Body of pancreas (tissue), 4 donors: Measurements from ENCODE around the gene TTC3. TPM values are rescaled to one million over a fixed set of nuclear protein-coding genes. Genes with fewer than 3 reads are reported as not detected.

Source experiments
- ATAC-seq: fragments of 150-250 bp; one replicate; pipeline ENCODE4 v1.9.1; 2016
- DNase-seq, 4 donors: peaks; one replicate each; pipeline ENCODE4 v3.0.0-alpha.2; 2019
- H3K27ac ChIP-seq, 4 donors: fragments of 200-600 bp; sonication (generic); 1 replicate in 3 of 4; 2 replicates in 1 of 4; pipeline versions ENCODE4 v1.5.1 to v1.6.1; 2016 to 2019; ENCODE audit warnings: mild to moderate bottlenecking in 1 of 4, mixed read lengths in 1 of 4, moderate library complexity in 1 of 4
- H3K27me3 ChIP-seq, 2 donors: fragments of 200-600 bp; sonication (generic); one replicate each; pipeline ENCODE4 v1.6.0; 2016; ENCODE audit warnings: mild to moderate bottlenecking in 1 of 2
- H3K36me3 ChIP-seq, 2 donors: fragments of 200-600 bp; sonication (generic); replicated peaks in 1 of 2; 2 replicates each; pipeline ENCODE4 v1.5.1; 2016; ENCODE audit warnings: low read depth in 2 of 2; ENCODE audit not compliant: insufficient read depth in 1 of 2
- H3K4me1 ChIP-seq: fragments of 200-600 bp; sonication (generic); one replicate; pipeline ENCODE4 v1.6.0; 2016
- H3K4me3 ChIP-seq, 2 donors: fragments of 200-600 bp; sonication (generic); 1 replicate in 1 of 2; 2 replicates in 1 of 2; pipeline ENCODE4 v1.5.1; 2016 to 2019
- H3K9me3 ChIP-seq, 3 donors: fragments of 200-600 bp; sonication (generic); 1 replicate in 2 of 3; 2 replicates in 1 of 3; pipeline ENCODE4 v1.5.1; 2016
- POLR2A ChIP-seq, 3 donors: fragments of 450-650 bp; IDR thresholded peaks; one replicate each; pipeline ENCODE4 v1.6.1; 2016; ENCODE audit warnings: antibody characterized with exemption in 3 of 3, mild to moderate bottlenecking in 2 of 3
- WGBS, 2 donors: methylation state at CpG; one replicate each; pipeline ENCODE4 v1.1.5; 2017; 5-methylcytosine and 5-hydroxymethylcytosine counted together
- intact Hi-C: fragments of 100-400 bp; cut with DNase I; formaldehyde crosslinking; loops from one replicate; pipeline ENCODE4 v1.15.1; 2023
- total RNA-seq, 2 donors: library from RNA; depleted of rRNA; stranded (reverse); fragments of >200 nt; gene quantifications; one replicate each; pipeline ENCODE4 v1.1.0, GENCODE V29; 2016
- TF ChIP-seq, protein P1 (sequence below), 7 experiments: fragments of 450-650 bp in 4 of 7; fragments of 200-600 bp in 3 of 7; sonication (generic) in 3 of 7; IDR thresholded peaks; one replicate each; pipeline ENCODE4 v1.5.1; 2016 to 2019; ENCODE audit warnings: antibody characterized with exemption in 7 of 7

The TTC3 gene
- total RNA-seq, 2 donors from 2014 or later = 99.9 to 246 TPM

DNA sequence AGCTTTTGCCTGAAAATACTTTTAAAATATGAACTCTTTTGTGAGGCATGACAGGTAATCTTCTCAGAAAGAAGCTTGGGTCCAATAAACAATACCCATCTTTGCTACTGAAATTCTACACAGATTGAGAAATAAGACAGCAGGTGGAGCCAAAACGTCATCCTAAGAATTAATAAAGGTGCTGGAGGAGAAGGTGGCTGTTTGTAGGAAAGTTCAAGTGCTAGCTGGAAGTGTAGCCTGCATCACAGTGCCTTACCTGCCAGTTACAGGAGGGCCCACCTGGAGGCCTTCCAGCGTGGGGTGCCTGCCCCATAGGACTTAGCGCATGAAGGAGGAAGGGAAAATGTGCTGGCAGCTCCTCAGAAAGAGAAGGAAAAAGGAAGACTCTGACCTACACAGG lies 93.7 kb downstream of the TTC3 start:
- no peak for DNase-seq
- 37 to 63% methylated on average over 3 of the region's 3 CpGs for WGBS, 2 donors
- TF ChIP-seq, protein P1, sequence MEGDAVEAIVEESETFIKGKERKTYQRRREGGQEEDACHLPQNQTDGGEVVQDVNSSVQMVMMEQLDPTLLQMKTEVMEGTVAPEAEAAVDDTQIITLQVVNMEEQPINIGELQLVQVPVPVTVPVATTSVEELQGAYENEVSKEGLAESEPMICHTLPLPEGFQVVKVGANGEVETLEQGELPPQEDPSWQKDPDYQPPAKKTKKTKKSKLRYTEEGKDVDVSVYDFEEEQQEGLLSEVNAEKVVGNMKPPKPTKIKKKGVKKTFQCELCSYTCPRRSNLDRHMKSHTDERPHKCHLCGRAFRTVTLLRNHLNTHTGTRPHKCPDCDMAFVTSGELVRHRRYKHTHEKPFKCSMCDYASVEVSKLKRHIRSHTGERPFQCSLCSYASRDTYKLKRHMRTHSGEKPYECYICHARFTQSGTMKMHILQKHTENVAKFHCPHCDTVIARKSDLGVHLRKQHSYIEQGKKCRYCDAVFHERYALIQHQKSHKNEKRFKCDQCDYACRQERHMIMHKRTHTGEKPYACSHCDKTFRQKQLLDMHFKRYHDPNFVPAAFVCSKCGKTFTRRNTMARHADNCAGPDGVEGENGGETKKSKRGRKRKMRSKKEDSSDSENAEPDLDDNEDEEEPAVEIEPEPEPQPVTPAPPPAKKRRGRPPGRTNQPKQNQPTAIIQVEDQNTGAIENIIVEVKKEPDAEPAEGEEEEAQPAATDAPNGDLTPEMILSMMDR (IDR thresholded peaks at IDR 0.05) = peak in 3 of 7 experiments; percentile 22 to 29 (median 27)
- TF ChIP-seq POLR2A (IDR thresholded peaks at IDR 0.05) = no peak
- Histone ChIP-seq H3K27ac (no peak overlapping the region), H3K27me3 (no peaks in the 10 kb centered on the region), H3K4me3 (no peak overlapping the region), H3K4me1 (no peaks in the 10 kb centered on the region), H3K36me3 (peaks cover 0 to 21% of the 10 kb centered on the region in 2 donors), H3K9me3 (no peaks in the 10 kb centered on the region)
- intact Hi-C loops = no loop called here
- no peak for ATAC-seq

- intact Hi-C loops = no loop called here
- no peak overlapping the region for H3K27ac ChIP-seq
- no peaks in the 10 kb centered on the region for H3K9me3 ChIP-seq
- no peaks in the 10 kb centered on the region for H3K27me3 ChIP-seq
- H3K4me1 ChIP-seq = no peaks in the 10 kb centered on the region
- no peak for TF ChIP-seq POLR2A (IDR thresholded peaks at IDR 0.05)
- ATAC-seq (no peak), DNase-seq (no peak)
- peaks cover 0 to 19% of the 10 kb centered on the region in 2 donors for H3K36me3 ChIP-seq
- no peak overlapping the region for H3K4me3 ChIP-seq
- 90 to 97% methylated on average over 4 of the region's 4 CpGs for whole genome bisulfite sequencing, 2 donors
Measured at GRCh38 chr21:37168666-37169065, 95.6 kb downstream of the TTC3 start.

GRCh38 chr21:37172646-37173045 lies 99.6 kb downstream of the TTC3 start:
- H3K27ac ChIP-seq = no peak overlapping the region
- H3K36me3 ChIP-seq = peaks cover 0 to 11% of the 10 kb centered on the region in 2 donors
- DNase-seq = no peak
- 71 to 85% methylated on average over 3 of the region's 3 CpGs for WGBS, 2 donors
- H3K27me3 ChIP-seq = no peaks in the 10 kb centered on the region
- peaks cover 5% of the 10 kb centered on the region for H3K4me1 ChIP-seq
- ATAC-seq = no peak
- no peak overlapping the region for H3K4me3 ChIP-seq
- intact Hi-C loops = no loop called here
- no peak for TF ChIP-seq POLR2A (IDR thresholded peaks at IDR 0.05)
- TF ChIP-seq, protein P1 (IDR thresholded peaks at IDR 0.05) = no peak
- no peaks in the 10 kb centered on the region for H3K9me3 ChIP-seq

GRCh38 chr21:37176716-37177115 lies 103.7 kb downstream of the TTC3 start:
- peak overlapping the region in 3 of 4 donors; percentile 8 to 35 (median 27) for H3K27ac ChIP-seq
- ATAC-seq = peak; percentile 68
- no peaks in the 10 kb centered on the region for H3K27me3 ChIP-seq
- intact Hi-C loops = no loop called here
- H3K4me1 ChIP-seq = peaks cover 11% of the 10 kb centered on the region
- 51 to 60% methylated on average over 2 to 5 of the region's 5 CpGs for WGBS, 2 donors
- no peak overlapping the region for H3K4me3 ChIP-seq
- DNase-seq = peak in 3 of 4 donors; percentile 41 to 43 (median 41)
- H3K36me3 ChIP-seq = peaks cover 0 to 4% of the 10 kb centered on the region in 2 donors
- TF ChIP-seq, protein P1 (IDR thresholded peaks at IDR 0.05) = no peak
- TF ChIP-seq POLR2A (IDR thresholded peaks at IDR 0.05) = no peak
- H3K9me3 ChIP-seq = no peaks in the 10 kb centered on the region

GRCh38 chr21:37181059-37181458 lies 108.0 kb downstream of the TTC3 start:
- Histone ChIP-seq H3K27ac (no peak overlapping the region), H3K36me3 (peaks cover 0 to 2% of the 10 kb centered on the region in 2 donors), H3K9me3 (no peaks in the 10 kb centered on the region), H3K4me3 (no peak overlapping the region), H3K27me3 (no peaks in the 10 kb centered on the region), H3K4me1 (peaks cover 16% of the 10 kb centered on the region)
- DNase-seq = no peak
- intact Hi-C loops = no loop called here
- ATAC-seq = no peak
- WGBS, 2 donors = 95% methylated on average over 3 of the region's 3 CpGs
- no peak for TF ChIP-seq POLR2A (IDR thresholded peaks at IDR 0.05)
- TF ChIP-seq, protein P1 (IDR thresholded peaks at IDR 0.05) = no peak
